Vagina (tissue), 2 donors: ENCODE results near the gene HNF1B.

ENCODE experiments used
- CTCF ChIP-seq, 3 experiments: fragments of 450-650 bp in 2 of 3; fragments of 200-600 bp in 1 of 3; sonication (generic) in 1 of 3; IDR thresholded peaks; one replicate each; pipeline ENCODE4 v1.5.1; 2017 to 2019; ENCODE audit warnings: antibody characterized with exemption in 3 of 3, mild to moderate bottlenecking in 2 of 3, moderate library complexity in 2 of 3
- POLR2A ChIP-seq, 2 donors: fragments of 450-650 bp; IDR thresholded peaks; one replicate each; pipeline ENCODE4 v1.6.1; 2017; ENCODE audit warnings: antibody characterized with exemption in 2 of 2, mild to moderate bottlenecking in 2 of 2, moderate library complexity in 2 of 2
- POLR2AphosphoS5 ChIP-seq, 2 donors: sonication (generic); formaldehyde crosslinking; IDR thresholded peaks; one replicate each; pipeline ENCODE4 v1.9.0; 2017; ENCODE audit warnings: antibody characterized with exemption in 2 of 2, mild to moderate bottlenecking in 2 of 2, low read depth in 1 of 2; ENCODE audit not compliant: insufficient read depth in 1 of 2

- no peak for TF ChIP-seq CTCF (IDR thresholded peaks at IDR 0.05)
- TF ChIP-seq POLR2A (IDR thresholded peaks at IDR 0.05): no peak
- no peak for TF ChIP-seq POLR2AphosphoS5 (IDR thresholded peaks at IDR 0.05; ENCODE audit: insufficient read depth in 1 of 2, low read depth in 1 of 2)
Observed at GRCh38 chr17:37788526-37788925, 43.7 kb upstream of the HNF1B start.
